Fibroblast of gingiva (primary cell): Measurements from ENCODE around the gene DEDD2.

Experiments
- DNase-seq: peaks from one replicate; pipeline ENCODE4 v3.0.0-alpha.2; 2011; ENCODE audit warnings: low read depth

The DEDD2 gene

DNA sequence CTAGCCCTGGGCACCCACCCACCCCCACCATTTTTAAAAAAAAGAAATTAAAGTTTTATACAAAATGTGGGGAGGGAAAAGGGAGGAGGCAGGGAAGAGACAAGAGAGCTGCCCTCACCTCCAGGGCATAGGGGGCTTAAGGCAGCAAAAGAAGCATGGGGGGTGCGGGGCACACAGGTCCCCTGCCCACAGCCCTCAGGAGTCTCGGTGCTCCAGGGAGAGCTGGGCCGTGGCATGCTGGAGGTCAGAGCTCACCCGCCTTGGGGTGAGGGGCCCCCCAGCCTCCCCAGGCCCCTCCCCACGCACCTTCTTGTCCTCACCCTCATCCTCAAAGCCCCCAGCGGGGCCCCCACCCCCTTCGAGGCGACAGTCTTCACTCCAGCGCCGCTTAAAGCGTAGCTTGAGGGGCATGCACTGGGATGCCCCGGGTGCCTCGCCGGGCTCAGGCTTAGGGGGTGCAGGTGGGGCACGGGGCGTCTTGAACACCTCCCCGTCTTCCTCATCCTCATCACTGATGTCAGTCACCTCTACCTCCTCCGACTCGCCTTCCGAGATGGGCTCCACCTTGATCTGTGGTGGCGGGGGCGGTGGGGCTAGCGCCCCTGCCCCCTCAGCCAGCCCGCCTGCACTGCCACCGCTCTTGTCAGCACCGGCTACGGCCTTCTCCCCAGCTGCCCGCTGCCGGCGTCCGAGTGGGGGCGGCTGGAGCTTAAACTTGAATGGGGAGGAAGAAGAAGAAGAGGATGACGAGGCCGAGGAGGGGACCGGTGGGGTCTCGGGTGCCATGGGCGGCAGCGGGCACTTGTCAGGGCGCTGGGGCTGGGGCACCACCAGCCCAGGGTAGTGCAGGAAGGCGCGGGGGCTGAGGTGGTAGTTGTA is 31.0 kb upstream of the DEDD2 start:
- no peak for DNase-seq

- no peak for DNase-seq
Observed at GRCh38 chr19:42247640-42248199, 30.2 kb upstream of the DEDD2 start.

DNA sequence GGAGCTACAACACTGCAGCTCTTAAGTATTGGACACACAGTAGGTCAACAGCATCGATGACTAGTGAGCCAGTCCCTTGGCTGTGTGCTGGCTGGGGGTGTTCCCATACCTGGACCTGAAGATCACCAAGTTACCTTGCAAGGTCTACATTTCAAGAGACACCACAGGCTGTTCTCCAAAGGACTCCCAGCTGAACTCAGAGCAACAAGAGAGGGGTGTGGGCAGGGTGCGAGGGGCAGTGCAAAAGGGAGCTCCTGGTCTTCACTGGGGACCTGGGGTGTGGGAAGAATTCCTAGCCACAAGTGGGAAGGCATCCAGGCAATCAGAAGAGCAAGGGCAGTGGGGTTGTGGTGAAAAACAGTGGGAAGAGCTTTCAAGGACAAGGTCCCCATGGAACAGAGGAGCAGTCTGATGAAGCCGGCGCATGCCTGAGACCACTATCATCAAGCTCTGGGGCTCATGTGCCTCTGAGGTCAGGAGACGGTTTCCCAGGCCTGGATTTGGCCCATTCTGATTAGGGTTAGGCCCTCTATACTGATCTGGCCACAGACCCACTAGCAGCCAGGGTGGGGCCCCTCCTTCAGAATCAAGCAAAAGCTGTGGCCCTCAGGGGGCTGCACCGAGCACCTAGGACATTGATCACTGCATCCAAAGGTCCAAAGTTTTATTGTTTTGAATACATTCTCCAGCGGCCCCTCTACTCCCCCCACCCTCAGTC is 29.6 kb upstream of the DEDD2 start:
- DNase-seq = no peak

- peak; percentile 77 for DNase-seq
Observed at GRCh38 chr19:42246143-42246921, 28.9 kb upstream of the DEDD2 start.

DNA sequence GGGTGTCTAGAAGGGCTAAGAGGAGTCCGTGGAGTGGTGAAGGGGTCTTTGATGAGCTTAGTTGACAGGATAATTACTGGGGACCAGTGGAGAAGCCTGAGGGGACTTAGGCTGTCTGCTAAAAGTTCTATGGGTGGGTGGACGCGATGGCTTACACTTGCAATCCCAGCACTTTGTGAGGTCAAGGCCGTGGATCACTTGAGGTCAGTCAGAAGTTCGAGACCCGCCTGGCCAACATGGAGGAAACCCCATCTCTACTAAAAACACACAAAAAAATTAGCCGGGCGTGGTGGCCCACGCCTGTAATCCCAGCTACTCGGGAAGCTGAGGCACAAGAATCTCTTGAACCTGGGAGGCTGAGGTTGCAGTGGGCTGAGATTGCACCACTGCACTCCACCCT is 27.8 kb upstream of the DEDD2 start:
- no peak for DNase-seq

DNA sequence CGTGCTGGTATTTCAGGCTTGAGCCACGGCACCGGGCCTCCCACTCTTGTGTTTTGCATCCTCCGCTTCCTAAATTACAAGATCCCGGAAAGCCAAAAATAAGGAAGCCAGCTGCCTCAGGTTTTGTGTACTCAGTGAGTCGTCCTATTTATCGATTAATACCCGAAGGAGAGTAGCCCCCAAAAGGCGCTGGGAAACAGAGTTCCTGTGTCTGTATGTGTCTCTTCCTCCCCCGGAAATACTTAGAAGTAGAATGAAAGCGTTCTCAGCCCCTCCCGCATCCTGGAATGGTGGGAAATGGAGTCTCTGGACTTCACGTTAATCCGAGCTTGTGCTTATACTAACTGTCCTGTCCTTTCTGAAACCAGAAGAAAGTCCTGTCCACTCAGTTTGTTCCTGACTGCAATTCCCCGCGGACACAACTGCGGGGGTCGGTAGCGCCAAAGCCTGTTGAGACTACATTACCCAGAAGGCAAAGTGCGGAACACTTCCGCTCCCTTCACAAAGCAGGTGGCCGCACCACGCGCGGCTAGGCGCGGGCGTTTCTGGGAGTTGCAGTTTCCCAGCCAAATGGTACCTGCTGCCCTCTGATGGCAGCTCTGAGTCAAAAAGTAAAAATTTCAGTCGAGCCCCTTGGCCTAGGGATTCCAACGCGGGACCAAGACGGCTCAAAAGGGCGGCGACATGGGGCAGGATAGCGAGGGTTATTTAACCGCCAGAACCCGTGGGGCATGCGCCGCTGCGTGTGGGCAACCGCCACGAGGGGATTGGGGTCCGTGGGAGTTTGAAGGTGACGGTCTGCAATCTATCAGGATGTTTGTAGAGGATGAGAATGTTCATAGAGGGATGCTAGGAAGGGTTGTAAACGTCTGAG is 27.1 kb upstream of the DEDD2 start:
- DNase-seq = peak; percentile 90

DNA sequence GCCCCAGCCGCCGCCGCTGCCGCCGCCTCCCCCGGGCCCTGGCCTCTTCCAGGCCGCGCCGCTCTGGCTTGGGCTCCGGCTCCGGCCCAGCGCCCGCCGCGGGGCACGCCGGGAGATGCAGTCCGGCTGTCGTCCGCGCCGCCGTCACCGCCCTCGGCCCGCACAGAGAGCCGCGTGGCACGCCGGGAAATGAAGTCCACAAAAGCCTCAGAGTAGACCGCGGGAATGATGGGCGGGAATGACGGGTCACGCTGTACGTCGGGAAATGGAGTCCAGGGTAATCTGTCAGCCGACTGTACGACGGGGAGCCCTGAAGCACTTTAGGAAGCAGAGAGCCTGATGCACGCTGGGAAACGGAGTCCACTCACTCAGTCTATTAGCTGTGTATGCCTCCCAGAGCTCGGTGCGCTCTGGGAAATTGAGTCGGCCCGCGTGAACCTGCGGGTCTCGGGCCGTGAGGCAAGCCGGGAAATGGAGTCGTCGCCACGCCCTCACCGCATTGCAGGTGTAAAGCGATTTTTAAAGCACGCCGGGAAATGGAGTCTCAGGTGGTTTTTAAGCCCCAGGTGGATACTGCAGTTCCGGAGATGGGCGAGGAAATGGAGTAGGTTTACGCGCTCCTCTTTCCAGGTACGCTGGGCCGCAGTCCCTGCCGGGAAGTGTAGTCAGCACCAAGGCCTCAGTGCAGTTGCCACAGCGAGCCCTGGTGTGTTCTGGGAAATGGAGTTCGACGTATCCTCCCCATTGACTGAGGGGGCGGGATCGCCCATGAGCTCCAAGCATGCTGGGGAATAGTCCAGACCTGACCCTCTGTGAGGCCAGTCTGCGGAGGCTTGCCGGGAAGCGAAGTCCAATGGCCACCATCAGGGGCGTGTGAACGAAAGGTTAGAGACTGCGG is 25.3 kb upstream of the DEDD2 start, which contains the start of gene GSK3A:
GSK3A (minus strand) TSS at position 91 of the 898 bp plus-strand sequence. CDS start 137 bp downstream, outside the sequence.
- DNase-seq = peak; percentile 99

DNA sequence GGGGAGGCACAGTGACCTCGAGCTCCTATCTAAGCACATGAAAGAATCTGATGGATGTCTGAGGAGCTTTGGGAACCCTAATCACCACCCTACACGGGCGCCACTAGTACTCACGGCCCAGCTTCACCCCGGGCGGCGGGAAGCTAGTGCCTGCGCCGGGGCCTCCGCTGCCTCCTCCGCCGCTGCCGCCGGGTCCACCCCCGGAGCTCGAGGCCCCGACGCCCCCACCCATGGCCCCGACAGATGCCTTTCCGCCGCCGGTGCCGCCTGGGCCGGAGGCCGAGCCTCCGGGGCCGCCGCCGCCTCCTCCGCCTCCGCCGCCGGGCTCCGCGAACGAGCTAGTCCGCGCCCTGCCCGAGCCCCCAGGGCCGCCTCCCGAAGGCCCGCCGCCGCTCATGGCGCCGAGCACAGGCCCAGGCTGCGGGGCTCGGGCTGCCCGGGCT is 24.6 kb upstream of the DEDD2 start:
- no peak for DNase-seq

- DNase-seq = no peak
Observed at GRCh38 chr19:42241279-42241678, 23.8 kb upstream of the DEDD2 start.

- no peak for DNase-seq
Observed at GRCh38 chr19:42239544-42240220, 22.2 kb upstream of the DEDD2 start.

DNA sequence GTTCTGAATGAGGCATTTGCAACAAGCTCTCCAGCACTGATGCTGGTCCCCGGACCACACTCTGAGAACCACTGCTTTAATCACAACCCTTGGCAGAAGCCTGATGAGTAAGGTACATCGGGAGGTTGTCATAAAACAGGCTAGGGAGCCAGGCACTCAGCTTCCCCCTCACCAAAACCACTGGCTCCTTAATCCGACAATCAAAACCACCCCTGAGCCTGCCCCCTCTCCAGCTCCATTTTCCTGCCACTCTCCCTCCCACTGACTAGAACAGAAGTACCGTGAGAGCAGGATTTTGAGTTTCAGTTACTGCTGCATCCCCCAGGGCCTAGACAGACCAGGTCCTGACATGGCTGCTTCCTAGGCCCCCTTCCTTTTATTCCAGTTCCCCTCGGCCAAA is 17.7 kb upstream of the DEDD2 start:
- DNase-seq = no peak

GRCh38 chr19:42234364-42234763 is 16.9 kb upstream of the DEDD2 start:
- no peak for DNase-seq

DNA sequence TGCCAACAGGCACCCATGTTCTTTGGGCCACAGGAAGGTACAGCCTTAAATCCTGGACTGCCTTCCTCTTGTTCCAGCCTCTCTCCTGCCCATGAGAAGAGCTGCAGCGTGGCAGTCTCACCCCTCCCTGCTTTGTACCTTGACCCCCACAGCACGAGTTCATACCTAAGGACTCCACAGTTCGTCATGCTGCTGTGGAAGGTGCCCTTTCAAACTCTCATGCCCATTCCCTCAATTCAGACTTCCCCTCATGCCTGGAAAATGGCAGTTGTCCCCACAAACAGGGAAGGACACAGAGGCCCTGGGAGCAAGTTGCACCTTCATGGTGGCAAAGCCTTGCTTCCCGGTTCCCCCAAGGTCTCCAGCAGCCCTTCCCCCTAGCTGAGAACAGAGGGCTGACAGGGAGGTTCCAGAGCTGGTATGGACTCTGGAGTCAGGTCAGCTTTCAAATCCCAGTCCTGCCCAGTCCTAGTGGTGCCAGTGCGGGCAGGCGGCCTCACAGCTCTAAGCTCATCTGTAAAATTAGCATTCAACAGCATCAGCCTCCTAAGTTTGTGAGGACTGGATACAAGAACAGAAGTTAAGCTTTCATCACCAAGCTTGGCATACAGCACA is 16.3 kb upstream of the DEDD2 start:
- no peak for DNase-seq

DNA sequence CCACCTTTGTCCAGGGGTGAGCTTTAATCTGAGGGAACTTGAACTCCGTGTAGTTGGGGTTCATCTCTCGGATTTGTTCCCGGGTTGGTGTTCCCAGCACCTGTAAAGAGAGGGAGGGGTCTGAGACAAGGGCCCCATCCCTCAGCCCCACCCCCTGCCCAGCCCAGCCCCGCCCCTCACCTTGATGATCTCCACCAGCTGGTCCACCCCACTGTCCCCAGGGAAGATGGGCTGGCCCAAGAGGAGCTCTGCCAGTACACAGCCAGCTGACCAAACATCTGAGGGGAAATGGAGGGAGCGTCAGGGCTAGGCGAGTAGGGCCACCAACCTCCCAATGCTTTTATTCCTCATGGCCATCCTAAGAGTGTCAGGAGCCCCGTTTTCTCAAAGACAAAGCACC is 15.6 kb upstream of the DEDD2 start:
- DNase-seq = no peak

DNA sequence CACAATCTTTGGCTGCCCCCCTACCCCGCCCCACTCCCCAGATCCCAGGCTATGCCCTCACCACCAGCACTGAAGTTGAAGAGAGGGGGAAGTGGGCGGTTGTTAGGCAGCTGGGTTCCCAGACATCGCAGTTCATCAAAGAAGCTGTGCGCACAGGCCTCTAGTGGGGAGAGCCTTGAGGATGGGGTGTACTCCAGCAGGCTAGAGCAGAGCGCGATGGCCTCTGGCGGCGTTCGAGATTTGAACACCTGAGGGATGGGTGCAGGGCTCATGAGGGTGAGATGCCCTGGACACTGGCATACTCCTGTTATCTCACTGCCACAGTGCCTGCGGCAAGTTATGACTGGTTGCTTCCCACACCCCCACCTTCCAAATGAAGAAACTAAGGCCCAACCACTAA is 15.0 kb upstream of the DEDD2 start:
- DNase-seq = no peak

DNA sequence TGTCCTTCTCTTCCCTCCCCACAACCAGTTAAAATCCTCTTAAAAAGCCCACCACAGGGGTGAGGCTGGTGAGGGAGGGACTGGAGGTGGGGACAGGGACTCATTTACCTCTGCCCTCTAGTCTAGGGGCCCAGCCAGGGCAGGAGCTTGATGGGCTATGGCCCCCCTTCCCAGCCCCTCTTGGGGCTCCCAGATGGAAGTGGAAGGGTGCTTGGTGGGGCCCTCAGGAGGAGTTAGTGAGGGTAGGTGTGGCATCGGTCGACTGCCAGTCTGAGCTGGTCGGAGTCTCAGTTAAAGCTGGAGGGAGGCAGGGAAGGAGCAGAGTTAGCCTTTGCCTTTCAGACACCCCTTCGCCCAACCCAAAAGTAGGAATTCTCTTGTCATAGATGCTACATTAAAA is 13.1 kb upstream of the DEDD2 start:
- no peak for DNase-seq

DNA sequence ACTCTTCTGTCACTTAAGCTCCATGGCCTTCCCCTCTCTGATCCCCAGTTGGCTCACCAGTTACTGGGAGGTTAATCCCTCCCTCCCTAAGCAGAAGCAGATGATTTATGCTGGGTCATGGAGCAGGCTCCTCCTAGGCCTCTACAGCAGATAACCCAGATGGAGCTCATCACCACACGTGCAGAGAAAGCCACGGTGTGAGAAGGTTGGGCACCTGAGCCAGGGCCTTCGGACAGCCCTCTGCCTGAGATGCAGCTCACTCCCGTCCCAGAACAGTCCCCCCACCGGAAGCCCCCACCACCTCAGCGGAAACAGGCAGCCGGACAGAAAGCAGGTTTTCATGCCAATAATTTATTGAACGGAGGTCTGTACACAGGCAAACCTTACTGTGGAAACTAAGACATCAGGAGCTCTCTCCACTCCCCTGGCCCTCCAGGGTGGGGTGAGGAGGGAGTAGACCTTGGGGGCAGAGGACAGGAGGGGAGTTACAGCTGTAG is 12.4 kb upstream of the DEDD2 start:
- DNase-seq = peak; percentile 64

- DNase-seq = no peak
Observed at GRCh38 chr19:42229301-42229854, 11.9 kb upstream of the DEDD2 start.

GRCh38 chr19:42228641-42229040 is 11.2 kb upstream of the DEDD2 start:
- no peak for DNase-seq
